HepG2 (cell line): ENCODE measurements around the gene HTD2. TPM values are rescaled to one million over a fixed set of nuclear protein-coding genes. Genes with fewer than 3 reads are reported as not detected.

Experiments
- ATAC-seq: fragments of 200-7000 bp; cut with Tn5 transposase; 3 replicates; pipeline ENCODE4 v1.9.1; 2020; ENCODE audit warnings: mild to moderate bottlenecking, moderate library complexity
- BruUV-seq: library from RNA; stranded (reverse); fragments of 400-500 nt; replicated peaks from 2 replicates; lab custom pipeline; 2021; lab: Mats Ljungman, UMichigan
- CTCF ChIA-PET: fragments of 300-600 bp; formaldehyde crosslinking; extraction: SDS; loops from one replicate; lab custom pipeline; 2021; ENCODE audit warnings: low total read pairs, inconsistent platforms, low intra/inter-chr PET ratio; lab: Yijun Ruan, JAX
- POLR2A ChIA-PET: fragments of 350-600 bp; sonication (Branson Sonifier 250); formaldehyde crosslinking; loops from one replicate; lab custom pipeline; 2020; ENCODE audit warnings: antibody characterized with exemption, inconsistent platforms; lab: Yijun Ruan, JAX
- DNase-seq: peaks from one replicate; pipeline ENCODE4 v3.0.0-alpha.2; 2015; ENCODE audit warnings: low spot score
- FAIRE-seq: peaks from 3 replicates; lab custom pipeline; 2011; peaks lifted over from hg19 to GRCh38; lab: Jason Lieb, UNC
- H2AFZ ChIP-seq: one replicate; pipeline ENCODE4 v1.6.1; 2011; ENCODE audit warnings: low read length, inconsistent platforms
- H3K27ac ChIP-seq: fragments of 300-600 bp; 3 replicates; pipeline ENCODE4 v1.8.0; 2011; ENCODE audit warnings: mixed run types, mild to moderate bottlenecking, mixed read lengths, low read length, inconsistent platforms; ENCODE audit not compliant: insufficient read depth; ENCODE audit errors: extremely low read length
- H3K27me3 ChIP-seq, 2 experiments: fragments of 200-600 bp in 1 of 2; 2 replicates in 1 of 2; 3 replicates in 1 of 2; pipeline versions ENCODE4 v1.6.0 to v1.8.0; 2011; ENCODE audit warnings: low read length in 2 of 2, mild to moderate bottlenecking in 2 of 2, moderate library complexity in 2 of 2, inconsistent platforms in 1 of 2; ENCODE audit not compliant: insufficient read depth in 2 of 2, control insufficient read depth in 1 of 2
- H3K36me3 ChIP-seq, 2 experiments: fragments of 200-600 bp in 1 of 2; replicated peaks in 1 of 2; 2 replicates in 1 of 2; 3 replicates in 1 of 2; pipeline versions ENCODE4 v1.5.1 to v1.8.0; 2011; ENCODE audit warnings: low read length in 2 of 2, inconsistent platforms in 1 of 2; ENCODE audit not compliant: insufficient read depth in 2 of 2, control insufficient read depth in 1 of 2
- H3K4me1 ChIP-seq: 2 replicates; pipeline ENCODE4 v1.5.1; 2012; ENCODE audit warnings: low read length, inconsistent platforms; ENCODE audit not compliant: insufficient read depth
- H3K4me2 ChIP-seq: 2 replicates; pipeline ENCODE4 v1.6.0; 2011; ENCODE audit warnings: low read depth, low read length, inconsistent platforms
- H3K4me3 ChIP-seq, 3 experiments: fragments of 200-600 bp in 1 of 3; sonication (generic), shearing (Covaris generic) in 1 of 3; replicated peaks in 1 of 3; 2 replicates each; pipeline ENCODE4 v1.5.1; 2011 to 2016; ENCODE audit warnings: low read length in 3 of 3, inconsistent platforms in 2 of 3, low read depth in 2 of 3, mild to moderate bottlenecking in 2 of 3, control low read depth in 1 of 3, mixed read lengths in 1 of 3; ENCODE audit not compliant: insufficient read depth in 1 of 3
- H3K79me2 ChIP-seq: one replicate; pipeline ENCODE4 v1.6.1; 2011; ENCODE audit warnings: low read length, inconsistent platforms; ENCODE audit not compliant: insufficient read depth
- H3K9ac ChIP-seq: 2 replicates; pipeline ENCODE4 v1.6.0; 2011; ENCODE audit warnings: mild to moderate bottlenecking, low read depth, low read length, inconsistent platforms; ENCODE audit not compliant: insufficient read depth
- H3K9me3 ChIP-seq: 2 replicates; pipeline ENCODE4 v1.5.1; 2012; ENCODE audit warnings: mild to moderate bottlenecking, low read length
- H4K20me1 ChIP-seq: 2 replicates; pipeline ENCODE4 v1.6.0; 2011; ENCODE audit warnings: inconsistent platforms, mild to moderate bottlenecking, low read length, moderate library complexity; ENCODE audit not compliant: insufficient read depth
- EED ChIP-seq: sonication (generic); formaldehyde crosslinking; IDR thresholded peaks from 2 replicates; pipeline ENCODE4 v1.5.0; 2020; ENCODE audit warnings: mild to moderate bottlenecking, missing genetic modification reagents
- MAFF ChIP-seq: IDR thresholded peaks from 2 replicates; pipeline ENCODE4 v1.6.1; 2011; ENCODE audit warnings: low read depth, low read length, improper control_type of control experiment
- MAFK ChIP-seq, 2 experiments: IDR thresholded peaks in 1 of 2; conservative IDR thresholded peaks in 1 of 2; 2 replicates each; pipeline ENCODE4 v1.6.1; 2011; ENCODE audit warnings: improper control_type of control experiment in 2 of 2, low read length in 2 of 2
- ZNF547 ChIP-seq: sonication (generic); formaldehyde crosslinking; IDR thresholded peaks from 2 replicates; pipeline ENCODE4 v1.5.1; 2020; ENCODE audit warnings: mild to moderate bottlenecking, missing genetic modification reagents
- WGBS: methylation state at CpG from one replicate; pipeline ENCODE4 v1.1.6; 2017; ENCODE audit warnings: low lambda C conversion rate; 5-methylcytosine and 5-hydroxymethylcytosine counted together
- in situ Hi-C: cut with HindIII; loops from 2 replicates; pipeline ENCODE4 v1.10.0; 2017; ENCODE audit warnings: low pct_unique_long_range_greater_than_20kb; ENCODE audit not compliant: extremely low pct_ligation_motif_present
- intact Hi-C: fragments of 100-400 bp; cut with micrococcal nuclease; formaldehyde crosslinking; loops from one replicate; pipeline ENCODE4 v1.10.0; 2022; ENCODE audit not compliant: unreplicated experiment
- polyA plus RNA-seq, 8 experiments: library from polyadenylated mRNA; depleted of rRNA in 3 of 8; stranded (reverse) in 7 of 8; unstranded in 1 of 8; fragments of >200 nt; fragmentation: Illumina TruSeq in 4 of 8; extraction: Trizol in 4 of 8; gene quantifications; 2 replicates each; pipeline versions ENCODE4 v1.2.1 to v1.2.3, GENCODE V29; 2011 to 2016; ENCODE audit warnings: low read depth in 4 of 8, missing spikeins in 1 of 8, mixed read lengths in 1 of 8; ENCODE audit not compliant: insufficient read depth in 1 of 8
- total RNA-seq, 5 experiments: library from RNA; depleted of rRNA; stranded (reverse); fragments of >200 nt; fragmentation: Illumina TruSeq; extraction: Trizol; gene quantifications; 2 replicates each; pipeline ENCODE4 v1.2.3, GENCODE V29; 2016; ENCODE audit warnings: low read depth in 1 of 5
- TF ChIP-seq, protein P1 (sequence below): sonication (generic); formaldehyde crosslinking; IDR thresholded peaks from 2 replicates; pipeline ENCODE4 v1.4.0; 2020; ENCODE audit warnings: missing genetic modification reagents
- TF ChIP-seq, protein P2 (sequence below): sonication (generic); formaldehyde crosslinking; conservative IDR thresholded peaks from 2 replicates; pipeline ENCODE4 v1.8.1; 2023; ENCODE audit warnings: missing genetic modification reagents

The HTD2 gene
- total and polyA plus RNA-seq, 2 of the 13 experiments (the other 11 are each of a cell fraction or from before 2014, with no cell fraction given): 8.6 to 13.7 TPM

DNA sequence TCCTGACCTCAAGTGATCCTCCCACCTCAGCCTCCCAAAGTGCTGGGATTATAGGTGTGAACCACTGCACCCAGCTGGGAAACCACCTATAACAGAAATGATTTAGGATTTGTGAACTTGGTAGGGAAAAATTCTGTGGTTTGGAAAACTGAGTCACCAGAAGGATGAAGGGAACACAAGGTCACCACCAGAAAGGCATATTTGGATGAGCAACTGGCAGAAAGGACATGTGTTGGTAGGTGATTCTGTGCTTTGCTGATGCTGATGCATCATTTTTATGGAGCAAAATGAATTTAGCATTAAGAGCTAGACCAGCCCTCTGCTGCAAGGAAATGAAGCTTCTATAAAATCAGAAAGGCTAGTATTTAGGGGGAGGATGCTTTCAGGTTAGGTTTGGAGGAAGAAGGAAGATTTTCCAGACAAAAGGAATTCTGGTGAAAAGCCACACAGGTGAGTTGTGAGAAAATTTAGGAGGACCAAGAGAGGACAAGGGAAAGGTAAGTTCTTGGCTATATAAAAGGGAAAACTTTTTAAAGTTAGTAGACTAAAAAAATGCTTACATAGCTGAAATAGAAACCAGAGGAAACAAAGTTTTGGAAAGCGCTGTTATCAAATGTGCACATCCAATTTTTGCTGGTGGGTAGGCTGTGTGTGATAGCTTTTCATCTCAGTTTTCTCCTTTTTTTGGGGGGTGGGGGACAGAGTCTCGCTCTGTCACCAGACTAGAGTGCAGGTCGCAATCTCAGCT lies 30.0 kb downstream of the HTD2 start:
- H3K4me2 ChIP-seq: no peak overlapping the region
- no peak overlapping the region for H2AFZ ChIP-seq
- H4K20me1 ChIP-seq: no peaks in the 10 kb centered on the region
- H3K27me3 ChIP-seq: no peaks in the 10 kb centered on the region; a peak in 1 of 5 replicates
- ChIA-PET CTCF (no interaction called here), POLR2A (interaction anchor here (2.7 kb wide), 1 partner anchor 30 kb away, joined by 10 read pairs; the partner anchor contains the start of genes HTD2 and RPP14)
- intact Hi-C loops (loop anchor here (10.0 kb wide), 1 partner anchor 198 kb away; the partner anchor contains the start of gene ACOX2), in situ Hi-C loops (no loop called here)
- no peak overlapping the region for H3K9ac ChIP-seq
- H3K4me3 ChIP-seq: no peak overlapping the region
- ATAC-seq: no peak
- H3K27ac ChIP-seq: no peak overlapping the region
- no peak for DNase-seq
- 0 out of 5 replicates have a peak, but pooled peaks cover 0 to 2% of the 10 kb centered on the region in 2 experiments for H3K36me3 ChIP-seq
- BruUV-seq: no TSS peak
- peaks cover 29% of the 10 kb centered on the region for H3K4me1 ChIP-seq
- TF ChIP-seq MAFK (conservative IDR thresholded peaks at IDR 0.05 in 1 of 2, IDR thresholded peaks at IDR 0.05 in 1 of 2; ENCODE audit: low read length in 2 of 2): peak; percentile 46 to 82
- TF ChIP-seq EED: no peak
- no peak for TF ChIP-seq ZNF547 (CRISPR knock-in tag)
- TF ChIP-seq, protein P1, sequence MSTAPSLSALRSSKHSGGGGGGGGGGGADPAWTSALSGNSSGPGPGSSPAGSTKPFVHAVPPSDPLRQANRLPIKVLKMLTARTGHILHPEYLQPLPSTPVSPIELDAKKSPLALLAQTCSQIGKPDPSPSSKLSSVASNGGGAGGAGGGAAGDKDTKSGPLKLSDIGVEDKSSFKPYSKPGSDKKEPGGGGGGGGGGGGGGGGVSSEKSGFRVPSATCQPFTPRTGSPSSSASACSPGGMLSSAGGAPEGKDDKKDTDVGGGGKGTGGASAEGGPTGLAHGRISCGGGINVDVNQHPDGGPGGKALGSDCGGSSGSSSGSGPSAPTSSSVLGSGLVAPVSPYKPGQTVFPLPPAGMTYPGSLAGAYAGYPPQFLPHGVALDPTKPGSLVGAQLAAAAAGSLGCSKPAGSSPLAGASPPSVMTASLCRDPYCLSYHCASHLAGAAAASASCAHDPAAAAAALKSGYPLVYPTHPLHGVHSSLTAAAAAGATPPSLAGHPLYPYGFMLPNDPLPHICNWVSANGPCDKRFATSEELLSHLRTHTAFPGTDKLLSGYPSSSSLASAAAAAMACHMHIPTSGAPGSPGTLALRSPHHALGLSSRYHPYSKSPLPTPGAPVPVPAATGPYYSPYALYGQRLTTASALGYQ (CRISPR knock-in tag): no peak
- TF ChIP-seq, protein P2, sequence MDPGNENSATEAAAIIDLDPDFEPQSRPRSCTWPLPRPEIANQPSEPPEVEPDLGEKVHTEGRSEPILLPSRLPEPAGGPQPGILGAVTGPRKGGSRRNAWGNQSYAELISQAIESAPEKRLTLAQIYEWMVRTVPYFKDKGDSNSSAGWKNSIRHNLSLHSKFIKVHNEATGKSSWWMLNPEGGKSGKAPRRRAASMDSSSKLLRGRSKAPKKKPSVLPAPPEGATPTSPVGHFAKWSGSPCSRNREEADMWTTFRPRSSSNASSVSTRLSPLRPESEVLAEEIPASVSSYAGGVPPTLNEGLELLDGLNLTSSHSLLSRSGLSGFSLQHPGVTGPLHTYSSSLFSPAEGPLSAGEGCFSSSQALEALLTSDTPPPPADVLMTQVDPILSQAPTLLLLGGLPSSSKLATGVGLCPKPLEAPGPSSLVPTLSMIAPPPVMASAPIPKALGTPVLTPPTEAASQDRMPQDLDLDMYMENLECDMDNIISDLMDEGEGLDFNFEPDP (CRISPR knock-in tag): no peak
- TF ChIP-seq MAFF: peak; percentile 65; the same call in 1 of the 2 replicates
- 99% methylated on average over 3 of the region's 3 CpGs for WGBS
- no peaks in the 10 kb centered on the region for H3K9me3 ChIP-seq
- FAIRE-seq: no peak
- H3K79me2 ChIP-seq: peaks cover 9% of the 10 kb centered on the region
